Right kidney (tissue), 1 donor: ENCODE data around the gene SPTBN1.
"Not testable (repeated sequence)": the region's sequence is repeated elsewhere in the genome, so short reads cannot be mapped to it uniquely, and the experiment has no call there.

Experiments
- DNase-seq: peaks from one replicate; pipeline ENCODE4 v3.0.0-alpha.2; 2016

Gene SPTBN1

GRCh38 chr2:54469484-54470053, 13.4 kb downstream of the SPTBN1 start:
- no peak for DNase-seq

DNA sequence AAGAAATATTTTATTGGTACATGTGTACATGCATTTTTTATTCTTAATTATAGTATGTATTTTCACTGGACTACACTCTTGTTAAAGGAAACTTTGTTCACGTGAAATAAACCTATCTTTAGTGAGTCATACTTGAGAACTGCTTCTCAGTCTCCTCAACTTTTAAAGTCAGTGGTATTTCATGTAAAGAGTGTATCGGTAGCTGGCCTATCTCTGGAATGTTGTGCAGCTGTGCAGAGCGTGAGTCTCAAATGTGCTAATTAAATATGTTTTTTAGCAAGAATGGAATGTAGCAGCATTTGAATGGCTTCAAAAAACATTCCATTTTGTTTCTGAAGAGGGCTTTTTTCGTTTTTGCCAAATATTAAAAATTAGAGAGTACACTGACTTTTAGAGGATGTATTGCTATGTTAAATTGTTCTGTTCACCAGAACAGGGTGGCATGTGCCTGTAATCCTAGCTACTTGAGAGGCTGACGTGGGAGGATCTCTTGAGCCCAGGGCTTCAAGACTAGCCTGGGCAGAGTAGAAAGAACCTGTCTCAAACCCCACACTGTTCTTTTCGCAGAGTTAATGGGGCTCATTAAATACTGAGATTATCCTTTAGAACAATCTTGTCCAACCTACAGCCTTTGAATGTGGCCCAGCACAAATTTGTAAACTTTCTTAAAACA, 14.3 kb downstream of the SPTBN1 start:
- DNase-seq: no peak

- no peak for DNase-seq
Observed at GRCh38 chr2:54471221-54471711, 15.1 kb downstream of the SPTBN1 start.

- DNase-seq: no peak
Observed at GRCh38 chr2:54473851-54474250, 17.7 kb downstream of the SPTBN1 start.

- no peak for DNase-seq
Observed at GRCh38 chr2:54475285-54475684, 19.2 kb downstream of the SPTBN1 start.

DNA sequence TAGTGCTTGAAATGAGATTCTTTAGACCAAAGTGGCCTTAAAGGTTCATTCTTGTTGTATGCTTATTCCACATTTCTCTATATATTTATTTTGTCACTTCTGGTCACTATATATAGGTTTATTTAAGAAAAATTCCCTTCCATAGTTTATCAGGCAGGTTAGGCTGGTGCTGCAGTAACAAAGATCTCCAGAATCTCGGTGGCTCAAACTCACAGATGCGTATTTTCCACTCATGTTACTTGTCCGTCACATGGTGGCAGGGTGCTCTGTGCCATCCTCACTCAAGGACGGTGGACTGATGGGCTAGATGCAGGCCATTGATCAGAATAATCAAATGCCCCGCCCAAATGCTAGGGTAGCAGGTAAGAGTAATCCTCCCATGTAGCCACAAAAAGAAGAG, 19.8 kb downstream of the SPTBN1 start:
- DNase-seq: no peak

DNA sequence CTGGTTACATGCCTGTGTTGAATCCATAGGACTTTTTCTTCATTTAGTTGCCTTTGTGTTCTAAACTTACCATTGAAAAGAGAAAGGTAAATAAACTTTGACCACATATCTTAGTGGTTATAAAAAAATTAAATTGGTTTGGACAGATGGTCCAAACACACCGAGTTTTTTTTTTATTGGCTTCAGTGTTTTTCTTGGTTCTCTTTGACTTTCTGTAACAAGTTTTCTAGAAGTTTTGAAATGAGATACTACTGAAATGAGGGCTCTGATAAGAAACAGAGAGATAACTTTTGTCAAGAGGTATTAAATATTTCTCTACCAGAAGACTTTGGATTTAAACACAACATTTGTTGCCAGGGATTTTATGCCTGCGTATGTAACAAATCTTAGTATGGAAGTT, 20.7 kb downstream of the SPTBN1 start:
- DNase-seq: no peak

DNA sequence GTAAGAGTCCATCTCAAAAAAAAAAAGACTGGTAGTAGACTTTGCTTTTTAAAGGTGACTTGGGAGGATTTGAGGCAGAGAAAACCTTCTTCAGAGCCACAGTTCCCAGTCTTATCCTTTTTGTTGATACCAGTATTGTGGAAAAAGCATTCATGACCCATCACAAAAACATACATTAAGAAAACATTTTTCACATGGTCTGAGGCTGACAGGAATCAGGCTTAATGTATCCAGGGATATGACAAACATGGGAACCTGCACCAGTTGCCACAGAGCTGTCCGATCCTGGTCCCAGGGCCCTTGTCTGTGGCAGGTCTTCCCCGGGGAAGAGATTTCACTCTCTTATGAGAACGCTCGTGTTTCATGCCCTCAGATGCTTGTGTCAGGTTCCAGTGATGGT, 21.8 kb downstream of the SPTBN1 start:
- no peak for DNase-seq

DNA sequence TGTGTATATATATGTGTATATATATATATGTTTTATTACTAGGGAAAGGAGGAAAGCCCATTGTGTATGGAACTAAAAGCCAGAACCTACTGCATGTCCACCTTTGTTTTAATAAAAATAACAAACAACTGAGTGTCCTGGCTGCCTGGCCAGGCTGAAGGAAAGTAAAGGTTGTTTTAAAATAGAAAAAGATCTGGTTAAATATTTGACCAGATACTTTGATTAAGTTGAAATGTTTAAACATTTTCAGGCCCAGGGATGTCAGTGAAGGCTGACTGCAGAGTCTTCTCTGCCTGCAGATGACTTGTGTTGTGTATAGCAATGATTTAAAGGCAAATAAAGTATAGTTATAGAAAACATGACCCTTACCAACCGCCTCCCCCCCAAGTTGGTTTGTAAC, 22.8 kb downstream of the SPTBN1 start:
- DNase-seq: no peak

DNA sequence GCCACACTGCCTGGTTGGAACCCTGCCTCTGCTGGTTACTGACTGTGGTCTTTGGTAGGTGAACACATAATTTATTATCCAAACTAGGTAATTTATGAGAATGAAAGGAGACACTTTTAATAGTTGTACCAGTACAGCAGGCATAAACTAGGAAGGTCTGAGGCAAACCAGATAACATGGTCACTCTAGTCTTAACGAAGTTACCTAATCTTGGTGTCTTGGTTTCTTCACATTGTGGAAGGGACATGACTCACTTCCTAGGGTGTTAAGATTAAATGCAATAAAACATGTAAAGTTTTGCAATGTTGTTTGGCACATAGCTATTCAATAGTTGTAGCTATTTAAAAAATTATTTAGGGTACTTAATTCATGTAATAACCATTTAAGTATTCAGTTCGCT, 23.3 kb downstream of the SPTBN1 start:
- DNase-seq: no peak

- DNase-seq: no peak
Observed at GRCh38 chr2:54480025-54480424, 23.9 kb downstream of the SPTBN1 start.

DNA sequence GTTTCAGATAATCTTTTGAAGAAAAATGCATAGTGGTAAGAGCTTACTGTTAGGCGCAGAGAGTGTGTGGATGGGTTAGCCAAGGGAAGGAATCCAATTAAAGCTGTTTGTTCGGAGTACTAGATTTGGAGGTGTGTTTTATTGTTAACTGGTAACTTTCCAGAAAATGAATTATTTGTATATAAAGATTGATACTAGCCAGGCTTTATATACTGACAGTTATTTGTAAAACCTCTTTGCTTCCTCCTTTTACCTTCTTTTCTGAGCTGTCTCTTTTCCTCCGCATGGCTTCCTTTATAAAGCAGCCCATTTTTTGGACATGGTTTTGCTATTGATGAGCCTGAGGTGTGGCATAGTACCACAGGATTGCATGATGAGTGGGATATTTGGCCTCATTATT, 25.6 kb downstream of the SPTBN1 start:
- DNase-seq: no peak

DNA sequence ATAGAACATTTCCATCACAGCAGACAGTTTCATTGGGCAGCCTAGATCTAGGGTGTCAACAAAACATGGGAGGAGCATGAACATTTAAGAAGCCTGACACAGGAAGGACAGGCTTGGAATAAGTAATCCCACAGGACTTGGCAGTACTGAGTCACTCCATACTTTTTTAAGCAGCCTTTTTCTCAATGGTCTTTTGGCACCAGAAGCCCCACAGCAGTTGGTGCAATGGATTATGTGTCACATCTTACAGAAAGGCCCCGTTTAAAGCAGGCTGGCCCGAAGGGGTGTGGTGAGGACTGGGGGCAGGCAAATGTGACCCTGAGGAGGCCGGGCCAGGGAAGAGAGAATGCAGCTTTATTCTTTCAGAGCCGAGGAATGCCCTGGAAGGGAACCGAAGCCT, 26.6 kb downstream of the SPTBN1 start:
- no peak for DNase-seq

DNA sequence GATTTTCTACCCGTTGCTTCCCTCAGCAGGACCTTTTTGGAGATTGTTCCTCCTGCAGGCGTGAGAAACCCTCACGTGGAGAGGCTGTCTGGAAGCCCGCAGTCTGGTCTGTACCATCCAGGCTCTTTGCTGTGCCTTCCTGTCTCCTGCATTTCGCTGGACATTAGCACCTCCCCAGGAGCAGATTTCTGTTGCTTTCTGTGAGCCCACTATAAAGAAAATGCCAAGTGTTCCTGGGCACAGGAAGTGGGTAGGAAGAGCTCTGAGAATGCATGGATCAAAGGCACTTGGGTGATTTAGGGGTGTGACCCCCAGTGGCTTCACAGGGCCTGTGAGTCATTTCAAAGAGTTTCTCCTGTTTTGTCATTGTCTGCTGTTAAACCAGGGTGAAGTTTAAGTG, 27.3 kb downstream of the SPTBN1 start:
- DNase-seq: no peak

GRCh38 chr2:54485756-54486155, 29.6 kb downstream of the SPTBN1 start:
- not testable (repeated sequence) for DNase-seq

DNA sequence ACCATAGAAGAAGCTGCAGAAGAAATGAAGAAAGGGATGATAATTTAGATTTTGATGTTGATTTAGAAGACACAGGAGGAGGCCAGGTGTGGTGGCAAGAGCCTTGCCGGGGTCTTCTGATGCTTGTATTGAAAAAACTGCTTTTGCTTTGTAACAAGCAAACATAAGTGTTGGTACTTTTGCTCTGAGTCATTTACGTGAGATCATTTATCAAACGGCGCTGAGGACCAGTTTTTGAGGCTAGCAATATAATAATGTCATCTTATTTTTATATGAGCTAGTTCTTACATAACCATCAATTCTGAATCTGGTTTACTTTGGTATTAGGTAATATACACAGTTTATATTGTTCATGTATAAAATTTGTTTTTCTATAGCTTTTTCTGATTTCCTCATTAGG, 30.6 kb downstream of the SPTBN1 start:
- no peak for DNase-seq

- no peak for DNase-seq
Observed at GRCh38 chr2:54490863-54491262, 34.7 kb downstream of the SPTBN1 start.

DNA sequence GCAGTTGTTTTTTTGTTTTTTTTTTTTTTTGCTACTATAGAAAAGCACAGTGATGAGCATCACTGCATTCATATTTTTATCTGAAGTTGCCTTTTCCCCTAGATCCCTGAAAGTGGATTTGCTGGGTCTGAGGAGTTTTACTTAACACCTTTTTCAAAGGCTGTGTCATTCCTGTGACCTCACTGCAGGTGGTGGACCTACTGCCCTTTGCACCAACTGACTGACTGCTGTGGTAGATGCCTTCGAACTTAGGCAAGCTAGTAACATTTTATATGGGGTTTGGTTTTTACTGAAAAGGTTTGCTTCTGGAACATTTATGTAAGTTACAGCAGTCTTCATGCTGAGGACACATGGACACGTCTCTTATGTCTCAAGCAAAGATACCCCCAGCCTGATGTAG, 36.2 kb downstream of the SPTBN1 start:
- DNase-seq: no peak

- DNase-seq: no peak
Observed at GRCh38 chr2:54494087-54494486, 38.0 kb downstream of the SPTBN1 start.

- DNase-seq: no peak
Observed at GRCh38 chr2:54496920-54497319, 40.8 kb downstream of the SPTBN1 start.

DNA sequence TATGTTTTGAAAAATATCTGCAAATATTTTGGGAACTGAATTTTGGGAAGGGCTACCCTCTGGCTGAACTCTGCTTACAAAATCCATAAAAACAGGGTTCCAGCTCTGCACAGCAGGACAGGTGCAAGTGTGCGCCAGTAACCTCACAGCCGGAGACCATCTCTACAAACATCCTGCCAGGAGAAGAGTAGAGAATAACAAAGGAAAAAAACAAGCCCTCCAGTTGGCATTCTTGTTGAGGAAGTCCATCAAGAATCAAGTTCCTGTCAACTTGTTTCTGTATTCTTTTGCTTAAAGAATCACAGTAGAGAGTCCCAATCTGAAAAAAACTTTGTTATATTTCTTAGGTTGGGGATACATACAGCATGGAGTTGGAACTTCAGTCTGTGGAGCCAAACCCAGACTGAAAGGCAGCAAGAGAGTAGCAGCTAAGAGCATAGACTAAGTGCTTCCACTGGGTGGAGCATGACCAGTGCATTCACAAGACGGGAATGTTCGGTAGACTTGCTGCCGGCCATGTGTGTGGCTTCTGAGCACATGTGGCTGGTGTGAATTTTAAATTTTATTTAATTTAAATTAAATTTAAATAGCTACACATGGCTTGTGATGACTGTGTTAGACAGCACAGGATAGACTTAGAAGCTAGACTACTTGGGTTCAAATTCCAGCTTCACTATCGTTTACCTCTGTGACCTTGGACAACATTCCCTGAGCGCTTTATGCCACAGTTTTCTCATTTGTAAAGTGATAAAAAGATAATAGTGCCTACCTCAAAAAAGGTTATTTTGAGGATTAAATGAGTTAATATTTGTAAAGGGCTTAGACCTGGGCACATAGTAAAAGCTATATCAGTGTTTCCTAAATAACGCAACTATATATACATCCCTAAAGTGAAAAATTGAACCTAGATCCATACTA, 41.9 kb downstream of the SPTBN1 start:
- no peak for DNase-seq

DNA sequence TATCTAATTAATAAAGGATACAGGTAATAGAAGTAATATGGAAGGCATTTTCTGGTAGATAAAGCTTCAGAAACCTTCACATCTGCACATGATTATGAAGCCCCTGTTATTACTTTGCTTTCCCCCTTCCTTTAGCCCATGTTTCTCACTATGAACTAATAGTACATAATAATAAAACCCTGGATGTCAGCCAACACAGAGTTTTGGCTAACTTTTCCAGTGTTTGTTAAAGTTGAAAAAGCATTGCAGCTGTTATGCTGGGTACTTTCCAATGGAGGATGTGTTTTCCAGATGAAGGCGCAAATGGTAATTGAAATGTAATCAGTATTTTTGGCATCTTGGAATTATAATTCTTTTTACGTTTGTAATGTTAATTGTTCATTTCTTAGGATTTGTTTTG, 43.5 kb downstream of the SPTBN1 start:
- no peak for DNase-seq
